ENCODE measurements around the gene RNU4-1.
A peak's percentile ranks its signal among the peaks of the same experiment; 100 is the strongest.

Gene RNU4-1

DNA sequence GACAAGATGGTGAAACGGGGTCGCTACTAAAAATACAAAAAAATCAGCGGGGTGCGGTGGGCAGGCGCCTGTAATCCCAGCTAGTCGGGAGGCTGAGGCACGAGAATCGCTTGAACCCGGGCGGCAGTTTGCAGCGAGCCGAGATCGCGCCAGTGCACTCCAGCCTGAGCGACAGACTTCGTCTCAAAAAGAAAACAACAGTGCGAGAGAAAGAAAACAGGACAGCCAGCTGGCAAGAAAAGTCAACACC is 701 bp downstream of the RNU4-1 start (continued):
- TF ChIP-seq ZNF274 (IDR thresholded peaks at IDR 0.05; ENCODE audit: low read length) (no peak), ZNF274 (tag by site-specific recombination; IDR thresholded peaks at IDR 0.05; ENCODE audit: borderline replicate concordance) (no peak), ZNF843 (tag by site-specific recombination; IDR thresholded peaks at IDR 0.05) (no peak), ZNF670 (tag by site-specific recombination; IDR thresholded peaks at IDR 0.05; ENCODE audit: low read depth) (no peak), ZNF426 (tag by site-specific recombination; IDR thresholded peaks at IDR 0.05) (no peak), ZNF311 (tag by site-specific recombination; IDR thresholded peaks at IDR 0.05; ENCODE audit: borderline replicate concordance) (no peak), ZBTB7A (tag by site-specific recombination; IDR thresholded peaks at IDR 0.05; ENCODE audit: low read depth) (no peak; the same call in 1 of the 2 replicates), ZNF571 (tag by site-specific recombination; IDR thresholded peaks at IDR 0.05) (no peak), ZNF449 (tag by site-specific recombination; IDR thresholded peaks at IDR 0.05) (no peak; the same call in 1 of the 2 replicates), KLF16 (tag by site-specific recombination; IDR thresholded peaks at IDR 0.05) (0 out of 2 replicates have a peak, but pooled peaks have one; percentile 78), ZNF610 (tag by site-specific recombination; IDR thresholded peaks at IDR 0.05; ENCODE audit: borderline replicate concordance) (no peak; the same call in 1 of the 2 replicates), WT1 (tag by site-specific recombination; IDR thresholded peaks at IDR 0.05) (0 out of 2 replicates have a peak, but pooled peaks have one; percentile 5), PRDM10 (tag by site-specific recombination; IDR thresholded peaks at IDR 0.05) (no peak), ZXDB (tag by site-specific recombination; IDR thresholded peaks at IDR 0.05) (no peak), ZNF560 (tag by site-specific recombination; IDR thresholded peaks at IDR 0.05; ENCODE audit: borderline replicate concordance) (no peak), HIC1 (tag by site-specific recombination; IDR thresholded peaks at IDR 0.05) (peak; percentile 52; the same call in 1 of the 2 replicates), ZFP69B (tag by site-specific recombination; IDR thresholded peaks at IDR 0.05) (peak; percentile 10), ZNF175 (tag by site-specific recombination; IDR thresholded peaks at IDR 0.05) (no peak), ZNF596 (tag by site-specific recombination; IDR thresholded peaks at IDR 0.05) (no peak), ZNF623 (tag by site-specific recombination; IDR thresholded peaks at IDR 0.05) (0 out of 2 replicates have a peak, but pooled peaks have one; percentile 8), ZNF211 (tag by site-specific recombination; IDR thresholded peaks at IDR 0.05; ENCODE audit: low read depth) (no peak), ZNF837 (tag by site-specific recombination; IDR thresholded peaks at IDR 0.05) (no peak), ZNF248 (tag by site-specific recombination; IDR thresholded peaks at IDR 0.05) (no peak), ZNF169 (tag by site-specific recombination; IDR thresholded peaks at IDR 0.05) (0 out of 2 replicates have a peak, but pooled peaks have one; percentile 8), SALL2 (tag by site-specific recombination; IDR thresholded peaks at IDR 0.05; ENCODE audit: borderline replicate concordance) (no peak), ZNF521 (tag by site-specific recombination; IDR thresholded peaks at IDR 0.05) (no peak), ZNF302 (tag by site-specific recombination; IDR thresholded peaks at IDR 0.05; ENCODE audit: low read depth) (no peak), ZBTB8A (tag by site-specific recombination; IDR thresholded peaks at IDR 0.05) (no peak), SCRT2 (tag by site-specific recombination; IDR thresholded peaks at IDR 0.05) (no peak), GFI1B (tag by site-specific recombination; IDR thresholded peaks at IDR 0.05) (peak; percentile 43; the same call in 1 of the 2 replicates)
- TF ChIP-seq, protein P1, sequence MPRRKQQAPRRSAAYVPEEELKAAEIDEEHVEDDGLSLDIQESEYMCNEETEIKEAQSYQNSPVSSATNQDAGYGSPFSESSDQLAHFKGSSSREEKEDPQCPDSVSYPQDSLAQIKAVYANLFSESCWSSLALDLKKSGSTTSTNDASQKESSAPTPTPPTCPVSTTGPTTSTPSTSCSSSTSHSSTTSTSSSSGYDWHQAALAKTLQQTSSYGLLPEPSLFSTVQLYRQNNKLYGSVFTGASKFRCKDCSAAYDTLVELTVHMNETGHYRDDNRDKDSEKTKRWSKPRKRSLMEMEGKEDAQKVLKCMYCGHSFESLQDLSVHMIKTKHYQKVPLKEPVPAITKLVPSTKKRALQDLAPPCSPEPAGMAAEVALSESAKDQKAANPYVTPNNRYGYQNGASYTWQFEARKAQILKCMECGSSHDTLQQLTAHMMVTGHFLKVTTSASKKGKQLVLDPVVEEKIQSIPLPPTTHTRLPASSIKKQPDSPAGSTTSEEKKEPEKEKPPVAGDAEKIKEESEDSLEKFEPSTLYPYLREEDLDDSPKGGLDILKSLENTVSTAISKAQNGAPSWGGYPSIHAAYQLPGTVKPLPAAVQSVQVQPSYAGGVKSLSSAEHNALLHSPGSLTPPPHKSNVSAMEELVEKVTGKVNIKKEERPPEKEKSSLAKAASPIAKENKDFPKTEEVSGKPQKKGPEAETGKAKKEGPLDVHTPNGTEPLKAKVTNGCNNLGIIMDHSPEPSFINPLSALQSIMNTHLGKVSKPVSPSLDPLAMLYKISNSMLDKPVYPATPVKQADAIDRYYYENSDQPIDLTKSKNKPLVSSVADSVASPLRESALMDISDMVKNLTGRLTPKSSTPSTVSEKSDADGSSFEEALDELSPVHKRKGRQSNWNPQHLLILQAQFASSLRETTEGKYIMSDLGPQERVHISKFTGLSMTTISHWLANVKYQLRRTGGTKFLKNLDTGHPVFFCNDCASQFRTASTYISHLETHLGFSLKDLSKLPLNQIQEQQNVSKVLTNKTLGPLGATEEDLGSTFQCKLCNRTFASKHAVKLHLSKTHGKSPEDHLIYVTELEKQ (tag by site-specific recombination; IDR thresholded peaks at IDR 0.05; ENCODE audit: borderline replicate concordance), result no peak
